HG03196 (cell line): ENCODE results near the gene BARX2.

Experiments used
- ATAC-seq: cut with Tn5 transposase; IDR thresholded peaks from one replicate; pipeline ENCODE4 v1.9.1; 2021; ENCODE audit not compliant: unreplicated experiment

The BARX2 gene

DNA sequence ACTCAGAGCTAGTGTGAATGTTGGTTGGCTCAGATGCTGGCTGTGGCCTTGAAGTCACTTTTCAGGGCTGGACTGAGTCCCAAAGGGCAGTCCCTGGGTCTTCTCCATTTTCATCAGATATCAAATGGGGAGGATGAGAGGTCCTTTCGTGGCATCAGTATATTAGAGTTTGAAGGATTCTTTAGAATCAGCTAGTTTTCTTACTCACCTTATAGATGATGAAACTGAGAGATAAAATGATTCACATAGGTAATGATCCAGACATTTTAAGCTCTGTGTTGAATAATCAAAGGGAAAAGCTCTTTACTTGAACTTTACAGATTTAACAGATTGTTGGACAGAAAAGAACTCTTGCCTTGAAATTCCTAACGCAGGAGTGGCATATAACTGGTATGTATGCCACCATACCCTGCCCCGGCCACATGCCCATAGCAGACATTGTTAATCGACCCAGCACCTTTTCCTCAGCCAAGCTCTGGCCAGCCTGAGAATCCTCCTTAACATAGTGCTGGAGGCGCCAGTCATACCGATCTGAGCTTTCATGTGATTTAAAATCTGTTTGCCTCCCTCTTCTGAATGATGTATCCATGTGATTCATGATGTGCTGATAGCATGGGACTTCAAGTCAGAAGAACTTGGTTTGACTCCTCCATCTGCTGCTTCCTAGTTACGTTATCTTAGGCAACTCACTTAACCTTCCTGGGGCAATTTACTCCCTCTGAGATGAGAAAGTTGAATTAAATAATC is 60.0 kb downstream of the BARX2 start:
- no peak for ATAC-seq

DNA sequence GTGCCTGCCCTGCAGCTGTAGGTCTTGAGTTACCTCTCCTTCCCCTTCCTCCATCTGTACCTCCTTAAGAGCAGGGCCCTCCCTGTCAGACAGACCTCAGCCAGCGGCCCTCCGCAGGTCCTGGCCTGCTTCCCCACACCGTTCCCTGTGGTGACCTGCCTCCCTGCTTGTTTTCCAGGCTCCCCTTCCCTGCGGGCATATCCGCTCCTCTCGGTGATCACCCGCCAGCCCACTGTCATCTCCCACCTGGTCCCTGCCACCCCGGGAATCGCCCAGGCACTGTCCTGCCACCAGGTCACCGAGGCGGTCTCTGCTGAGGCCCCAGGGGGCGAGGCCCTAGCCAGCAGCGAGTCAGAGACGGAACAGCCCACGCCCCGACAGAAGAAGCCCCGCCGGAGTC is 60.9 kb downstream of the BARX2 start:
- no peak for ATAC-seq

DNA sequence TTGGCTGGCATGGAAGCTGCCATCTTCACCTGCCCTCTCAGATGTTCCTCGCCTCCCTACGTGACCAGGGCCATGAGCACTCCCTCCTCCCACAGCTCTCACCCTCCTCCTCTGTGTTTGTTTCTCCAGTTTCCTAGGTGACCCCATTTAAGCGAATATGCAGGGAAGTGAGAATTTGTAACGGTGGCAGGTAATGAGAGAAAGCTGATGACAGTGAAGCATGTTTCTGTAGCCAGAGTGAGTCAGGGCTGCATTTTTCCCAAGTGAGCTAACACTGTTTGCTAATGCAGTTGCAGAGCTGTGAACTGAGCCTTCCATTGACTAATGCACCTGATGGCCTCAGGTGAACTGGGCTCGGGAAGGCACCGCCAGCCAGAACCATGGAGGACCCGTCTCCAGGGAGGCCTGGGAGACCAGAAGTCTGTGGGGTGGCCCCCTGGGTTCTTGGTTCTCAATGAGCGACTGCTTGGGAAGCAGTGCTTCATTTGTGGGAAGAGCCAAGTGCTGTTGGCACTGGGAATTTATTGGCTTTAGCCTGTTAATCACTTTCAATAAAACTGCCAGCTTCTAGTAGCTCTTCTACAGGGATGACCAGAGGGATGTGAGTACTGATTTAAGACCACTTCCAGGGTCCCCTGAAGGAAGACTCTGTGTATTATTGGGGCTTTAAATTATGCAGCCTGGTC is 64.5 kb downstream of the BARX2 start:
- no peak for ATAC-seq

DNA sequence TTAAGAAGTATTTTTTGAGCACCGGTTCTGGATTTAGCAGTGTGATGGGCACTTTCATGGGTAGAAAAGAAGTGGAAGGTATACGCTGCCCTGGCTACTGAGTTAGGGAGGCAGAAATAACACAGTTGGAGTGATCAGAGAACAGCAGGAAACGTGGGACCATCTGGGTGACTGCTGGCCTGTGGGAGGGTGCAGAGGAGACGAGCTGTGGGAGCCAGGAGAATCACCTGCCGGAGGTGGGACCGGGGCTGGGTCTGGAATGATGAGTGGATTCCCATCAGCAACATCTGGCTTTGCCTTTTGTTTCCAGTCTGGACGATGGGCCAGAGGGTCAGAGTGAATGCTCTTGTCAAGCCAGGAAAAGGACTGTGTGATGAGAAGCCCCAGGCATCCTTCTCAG is 66.5 kb downstream of the BARX2 start:
- ATAC-seq: no peak

DNA sequence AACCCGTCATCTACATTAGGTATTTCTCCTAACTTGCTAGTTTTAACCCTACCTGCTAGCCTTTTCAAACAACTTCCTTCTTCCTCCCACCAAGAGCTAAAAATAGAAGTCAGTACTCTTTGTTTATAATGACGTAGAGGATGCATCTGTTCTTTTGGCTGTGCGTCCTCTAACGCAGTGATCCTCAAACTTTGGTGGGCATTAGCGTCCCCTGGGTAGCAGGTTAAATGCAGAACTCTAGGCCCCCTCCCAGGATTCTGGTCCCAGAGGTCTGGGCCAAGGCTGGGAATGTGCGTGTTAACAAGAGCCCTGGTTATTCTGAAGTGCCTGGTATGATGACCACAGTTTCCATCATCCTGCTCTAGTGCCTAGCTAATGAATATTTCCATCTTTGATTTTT is 67.6 kb downstream of the BARX2 start:
- ATAC-seq: no peak

DNA sequence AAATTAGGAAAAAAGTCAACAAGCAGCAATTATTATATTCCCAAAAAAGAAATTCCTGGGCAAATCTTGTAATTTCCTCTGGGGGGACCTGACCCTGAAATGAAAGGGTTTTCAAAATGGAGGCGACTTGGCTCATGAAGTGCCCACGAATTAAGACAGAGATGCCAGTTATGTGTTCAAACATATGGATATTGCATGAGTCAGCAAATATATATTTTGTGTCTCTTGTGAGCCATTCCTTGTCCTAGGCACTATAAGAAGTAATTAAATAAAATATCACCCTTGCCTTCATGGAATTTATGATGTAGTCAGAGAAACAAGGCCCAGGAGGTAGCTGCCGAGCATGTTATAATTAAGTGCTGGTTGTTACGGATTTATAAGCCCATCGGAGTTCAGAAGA is 68.6 kb downstream of the BARX2 start:
- ATAC-seq: no peak

DNA sequence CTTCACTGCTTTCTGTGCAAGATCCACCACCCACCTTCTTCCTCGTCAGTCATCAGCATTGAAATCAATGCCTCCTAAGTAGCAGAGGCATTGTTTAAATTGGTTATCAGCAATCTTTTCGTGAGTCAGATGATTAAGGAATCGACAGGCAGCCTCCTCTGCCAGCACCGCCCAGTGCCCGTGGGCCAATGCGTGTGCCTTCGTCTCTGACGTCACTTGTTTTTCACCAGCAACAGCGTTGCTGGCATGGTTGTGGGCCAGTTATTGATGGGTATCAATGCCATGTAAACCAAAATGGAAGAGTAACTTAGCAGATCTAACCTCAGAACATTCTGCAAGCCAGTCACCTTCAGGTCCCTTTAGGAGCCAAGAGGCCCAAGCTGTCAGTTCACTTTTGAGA is 69.6 kb downstream of the BARX2 start:
- ATAC-seq: no peak

DNA sequence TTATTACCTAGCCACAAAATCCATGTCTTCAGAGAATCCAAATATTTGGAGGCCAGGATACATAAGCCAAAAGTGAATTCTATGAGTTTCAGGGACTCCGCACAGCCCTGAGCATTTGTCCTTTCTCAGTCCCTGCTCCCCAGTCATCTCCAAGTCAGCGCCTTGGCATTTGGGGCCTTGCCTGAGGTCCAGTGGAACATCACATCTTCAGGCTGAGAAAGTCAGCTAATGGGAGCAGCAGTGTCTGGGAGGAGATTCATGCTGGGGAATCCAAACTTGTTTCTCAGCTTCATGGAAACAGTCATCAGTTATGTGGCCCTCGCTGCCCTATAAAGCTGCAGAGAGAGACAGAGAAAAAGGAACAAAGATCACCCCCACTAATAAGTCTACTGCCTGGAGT is 70.9 kb downstream of the BARX2 start:
- no peak for ATAC-seq

DNA sequence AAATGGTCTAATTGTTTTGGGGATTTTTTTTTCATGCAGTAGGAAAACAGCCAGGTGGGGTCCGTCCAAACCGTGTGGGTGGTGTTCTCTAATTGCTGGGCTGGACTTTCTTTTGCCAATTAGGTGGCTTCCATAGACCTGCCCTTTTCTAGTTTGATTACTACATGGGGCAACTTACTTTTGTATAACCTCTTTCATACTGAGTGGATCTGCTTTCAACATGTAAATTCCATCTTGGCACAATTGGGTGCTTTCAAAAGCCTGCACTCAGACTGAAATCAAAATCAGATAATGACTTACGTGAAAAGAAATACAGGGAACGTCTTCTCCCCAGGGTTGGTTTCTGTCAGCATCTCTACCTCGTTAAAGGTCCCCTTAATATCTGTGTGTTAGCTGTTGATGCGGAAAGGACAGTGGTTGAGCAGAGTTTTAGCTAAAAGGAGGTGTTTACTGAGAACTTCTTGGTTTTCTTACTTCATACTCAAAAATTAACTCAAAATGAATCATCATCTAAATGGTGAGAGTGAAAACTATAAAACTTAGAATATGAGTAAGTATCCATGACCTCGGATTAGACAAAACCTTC is 72.1 kb downstream of the BARX2 start:
- no peak for ATAC-seq

DNA sequence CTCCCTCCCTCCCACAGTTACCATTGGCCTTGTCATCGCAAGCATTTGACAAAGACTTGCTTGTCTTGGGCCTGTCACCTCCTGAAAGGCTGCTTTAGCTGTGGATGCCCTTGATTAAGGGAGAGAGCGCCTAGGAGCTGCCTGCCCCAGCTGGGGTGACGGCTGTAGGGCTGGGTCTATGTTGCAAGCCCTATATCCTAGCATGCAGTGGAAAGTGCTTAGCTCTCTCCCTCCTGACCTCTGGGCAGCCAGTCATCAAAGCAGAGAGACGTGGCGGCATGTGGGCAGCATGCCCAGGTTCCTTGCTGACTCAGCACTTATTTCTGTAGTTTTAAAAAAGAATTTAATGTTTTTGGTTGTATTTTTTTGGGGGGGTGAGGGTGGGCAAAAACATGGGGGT is 75.9 kb downstream of the BARX2 start:
- ATAC-seq: no peak

DNA sequence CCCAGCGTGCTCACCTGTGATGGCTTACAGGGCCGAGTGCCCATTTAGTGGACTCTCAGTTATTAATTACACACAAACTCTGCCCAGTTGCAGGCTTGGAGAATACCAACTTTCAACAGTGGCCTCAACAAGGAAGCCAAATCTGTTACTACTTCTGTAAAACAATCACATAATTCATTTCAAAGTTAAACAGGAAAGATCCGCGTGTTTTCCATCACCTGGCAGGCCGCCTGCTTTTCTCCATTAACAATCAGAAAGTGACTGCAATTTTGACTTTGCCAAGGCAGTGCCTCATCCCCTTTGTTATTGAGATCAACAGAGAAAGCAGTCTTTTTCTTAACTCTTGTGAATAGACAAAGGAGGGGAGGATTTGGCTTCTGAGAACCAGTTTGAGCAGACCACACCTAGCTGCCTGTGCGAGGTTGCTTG is 77.7 kb downstream of the BARX2 start:
- ATAC-seq: no peak

DNA sequence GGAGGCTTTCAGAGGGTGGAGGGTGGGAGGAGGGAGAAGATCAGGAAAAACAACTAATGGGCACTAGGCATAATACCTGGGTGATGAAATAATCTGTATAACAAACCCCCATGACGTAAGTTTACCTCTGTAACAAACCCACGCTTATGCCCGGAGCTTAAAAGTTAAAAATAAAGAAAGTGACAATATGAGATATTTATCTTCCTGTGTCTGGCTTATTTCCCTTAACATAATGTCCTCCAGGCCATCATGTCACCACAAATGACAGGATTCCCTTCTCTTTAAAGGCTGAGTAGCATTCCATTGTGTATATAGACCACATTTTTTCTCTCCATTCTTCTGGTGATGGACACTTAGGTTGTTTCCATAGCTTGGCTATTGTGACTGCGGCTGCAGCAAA is 79.5 kb downstream of the BARX2 start:
- ATAC-seq: no peak

DNA sequence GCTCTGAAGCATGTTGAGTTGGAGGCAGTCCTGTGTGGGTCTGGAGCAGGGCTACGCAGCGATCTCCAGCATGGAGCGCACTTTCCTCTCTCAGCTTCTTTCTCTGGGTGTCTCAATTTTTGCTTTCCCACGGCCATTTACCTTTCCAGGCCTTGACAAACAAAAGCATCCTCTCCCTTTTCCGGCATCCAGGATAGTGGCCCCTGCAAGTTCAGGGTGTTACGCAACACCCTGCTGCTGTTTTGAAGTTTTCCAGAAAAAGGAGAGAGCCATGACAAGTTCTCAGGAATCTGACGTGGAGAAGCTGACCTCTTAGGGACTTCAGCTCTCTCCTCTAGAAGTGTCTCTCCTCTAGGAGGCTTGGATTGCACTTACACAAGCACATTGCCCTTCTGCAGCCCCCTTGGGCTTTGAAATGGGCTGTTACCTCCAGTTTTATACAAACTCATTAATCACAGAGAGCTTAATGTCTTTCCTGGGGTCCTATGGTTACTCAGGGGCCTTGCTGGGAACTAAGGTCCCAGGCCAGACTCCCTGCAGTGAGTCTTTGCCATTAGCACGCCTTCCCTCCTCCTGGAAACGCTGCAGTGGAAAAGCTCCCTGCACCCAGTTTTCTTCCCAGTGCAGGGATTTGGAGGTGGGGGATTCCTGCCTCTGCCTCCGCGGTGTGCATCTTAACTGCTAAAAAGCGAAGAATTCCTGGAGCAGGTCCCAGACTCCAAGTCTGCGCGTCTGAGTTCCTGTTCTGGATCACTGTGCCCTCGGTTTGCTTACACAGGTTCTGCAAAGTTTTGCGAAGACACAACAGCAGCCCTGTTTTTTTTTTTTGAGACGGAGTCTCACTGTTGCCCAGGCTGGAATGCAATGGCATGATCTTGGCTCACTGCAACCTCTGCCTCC is 80.4 kb downstream of the BARX2 start:
- ATAC-seq: no peak

DNA sequence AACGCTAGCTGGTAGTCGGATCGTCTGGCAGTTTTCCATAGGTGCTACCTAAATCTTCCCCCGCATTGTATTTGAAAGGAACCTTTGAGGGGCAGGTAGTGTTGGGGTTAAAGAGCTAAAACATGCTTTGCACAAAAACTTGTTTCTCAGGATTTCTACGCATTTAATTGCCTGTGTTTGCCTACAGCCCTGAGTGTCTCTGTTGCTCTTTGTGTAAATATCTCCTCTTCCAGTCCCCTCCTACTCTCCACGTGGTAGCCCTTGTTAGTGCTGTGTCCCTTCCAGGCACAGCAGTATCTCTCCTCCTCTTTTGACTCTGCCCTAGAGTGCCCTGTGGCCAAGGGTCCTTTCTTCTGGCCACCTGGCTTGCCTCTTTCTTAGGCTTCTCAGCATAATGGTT is 81.7 kb downstream of the BARX2 start:
- ATAC-seq: no peak

DNA sequence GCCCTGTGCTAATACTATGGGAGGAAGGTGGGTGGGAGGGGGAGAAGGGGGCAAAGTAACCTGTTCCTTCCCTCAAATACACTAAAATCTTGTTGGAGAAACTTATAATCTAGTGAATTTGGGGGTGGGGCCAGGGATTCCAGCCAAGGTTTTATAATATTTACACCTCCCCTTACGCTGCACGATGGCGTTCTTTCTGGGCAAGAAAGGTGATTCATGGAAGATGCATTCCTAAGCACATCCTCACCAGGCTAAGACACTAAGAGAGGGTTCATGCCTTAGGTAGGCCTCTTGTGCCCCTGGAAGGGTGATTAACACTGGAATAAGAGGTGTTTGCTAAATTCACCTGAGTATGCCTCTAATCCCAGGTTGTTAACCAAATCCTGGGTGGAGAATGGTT is 82.6 kb downstream of the BARX2 start:
- ATAC-seq: no peak

DNA sequence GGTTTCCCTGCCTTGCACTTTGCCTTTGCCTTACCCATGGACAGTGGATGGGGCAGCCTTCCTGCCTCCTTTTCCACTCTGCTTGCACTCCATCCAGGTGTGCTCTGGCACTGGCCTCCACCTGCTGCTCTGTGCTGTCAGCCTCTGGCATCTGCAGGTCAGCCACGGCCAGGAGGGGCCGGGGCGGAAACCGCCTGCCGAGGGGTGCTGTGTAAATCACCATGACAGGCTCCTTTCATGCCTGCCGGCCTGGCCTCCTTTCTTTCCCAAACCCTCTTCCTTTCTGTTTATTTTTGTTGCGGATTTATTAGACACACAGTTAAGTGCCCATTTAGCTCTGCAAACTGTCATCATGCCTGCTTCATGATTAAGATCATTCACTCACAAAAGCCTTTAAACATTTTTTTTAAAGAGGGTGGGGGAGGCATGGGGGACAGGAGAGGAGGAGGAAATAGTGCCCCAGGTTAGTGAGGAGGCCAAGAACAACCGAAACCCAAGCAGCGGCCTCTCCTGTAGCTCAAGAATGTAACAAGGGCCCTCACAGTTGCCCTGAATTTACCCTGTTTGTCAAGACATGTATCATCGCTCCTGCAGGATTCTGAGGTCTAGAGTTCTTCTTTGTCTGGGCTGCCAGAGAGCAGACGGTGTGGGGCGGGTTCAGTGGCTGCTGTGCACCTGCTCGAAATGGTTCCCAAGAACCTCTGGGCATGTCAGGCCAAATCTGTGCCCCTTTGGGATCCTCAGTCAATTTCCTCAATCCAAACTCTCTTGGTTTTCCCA is 83.3 kb downstream of the BARX2 start:
- no peak for ATAC-seq

DNA sequence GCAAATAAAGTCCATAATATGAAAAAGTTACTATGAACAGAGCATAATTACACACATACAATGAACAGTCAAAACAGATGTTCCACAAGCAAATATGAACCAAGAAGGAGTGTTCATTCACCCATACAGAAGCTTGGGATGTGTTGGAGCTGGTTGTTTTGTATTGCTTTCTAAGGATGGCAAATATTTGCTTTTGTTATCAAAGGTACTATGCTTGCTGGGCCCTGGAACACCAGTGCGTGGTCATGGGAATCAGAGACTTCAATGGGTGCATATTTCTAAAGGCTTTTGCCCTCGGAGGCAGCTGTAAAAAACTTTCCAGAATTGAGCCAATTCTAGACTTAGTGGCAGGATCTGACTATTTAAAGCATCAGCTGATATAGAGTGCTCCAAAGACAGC is 85.1 kb downstream of the BARX2 start:
- no peak for ATAC-seq

DNA sequence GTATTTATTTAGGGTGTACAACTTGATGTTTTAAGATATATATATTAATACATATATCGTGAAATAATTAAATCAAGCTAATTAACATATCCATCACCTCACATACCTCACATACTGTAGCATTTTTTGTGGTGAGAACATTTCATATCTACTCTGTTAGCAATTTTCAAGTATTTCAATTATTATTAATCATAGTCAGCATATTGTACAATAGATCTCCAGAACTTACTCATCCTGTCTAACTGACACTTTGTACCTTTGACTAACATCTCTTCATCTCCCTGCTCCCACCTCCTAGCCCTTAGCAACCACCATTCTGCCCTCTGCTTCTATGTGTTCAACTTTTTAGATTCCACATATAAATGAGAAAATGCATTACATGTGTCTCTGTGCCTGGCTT is 108.4 kb downstream of the BARX2 start:
- no peak for ATAC-seq

DNA sequence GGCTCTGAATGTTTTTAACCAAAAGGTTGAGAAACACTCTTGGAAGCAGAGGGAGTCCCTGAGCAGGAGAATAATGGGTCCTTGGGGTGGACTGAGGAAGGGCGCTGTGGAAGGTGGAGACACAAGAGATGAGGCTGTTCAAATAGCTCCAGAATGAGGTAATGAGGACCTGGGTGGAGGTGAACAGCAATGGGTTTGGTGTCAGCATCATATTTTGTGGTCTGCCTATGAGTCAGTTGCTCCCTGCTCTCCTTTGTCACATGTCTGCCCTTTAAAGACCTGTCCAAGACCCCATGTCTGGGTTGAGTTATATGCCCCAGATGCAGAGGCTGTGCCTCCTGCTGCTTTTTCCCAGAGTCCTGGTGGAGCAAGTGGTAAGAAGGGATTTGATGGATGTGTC is 113.6 kb downstream of the BARX2 start:
- no peak for ATAC-seq

DNA sequence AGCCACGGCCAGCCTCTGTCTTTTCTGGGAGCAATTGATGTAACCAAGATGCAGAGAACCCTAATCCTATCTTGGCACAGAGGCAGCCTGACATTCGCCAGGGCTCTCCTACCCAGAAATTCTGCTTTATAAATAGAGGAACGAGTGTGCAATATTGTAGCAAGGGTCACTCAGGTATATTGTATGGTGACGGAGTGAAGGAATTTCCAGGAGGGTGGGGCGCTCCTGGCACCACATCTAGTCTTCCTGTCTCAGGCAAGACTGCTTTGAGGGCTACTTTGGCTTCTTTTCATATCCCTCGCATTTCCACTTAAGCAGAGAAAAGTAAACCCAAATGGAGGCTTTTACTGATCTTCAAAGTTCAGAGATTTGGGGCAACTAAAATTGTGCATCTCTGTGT is 114.4 kb downstream of the BARX2 start:
- no peak for ATAC-seq

DNA sequence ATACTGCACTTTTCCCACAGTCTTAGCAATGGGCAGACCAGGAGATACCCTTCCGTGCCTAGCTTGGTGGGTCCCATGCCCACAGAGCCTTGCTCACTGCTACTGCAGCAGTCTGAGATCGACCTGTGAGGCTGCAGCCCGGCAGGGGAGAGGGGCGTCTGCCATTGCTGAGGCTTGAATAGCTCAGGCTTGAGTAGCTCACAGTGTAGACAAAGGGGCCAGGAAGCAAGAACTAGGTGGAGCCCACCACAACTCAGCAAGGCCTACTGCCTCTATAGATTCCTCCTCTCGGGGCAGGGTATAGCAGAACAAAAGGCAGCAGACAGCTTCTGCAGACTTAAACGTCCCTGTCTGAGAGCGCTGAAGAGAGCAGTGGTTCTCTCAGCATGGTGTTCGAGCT is 118.1 kb downstream of the BARX2 start:
- ATAC-seq: no peak
